GM10266 (cell line): ENCODE data around the gene PALM2AKAP2.

Experiments
- DNase-seq: peaks from one replicate; pipeline ENCODE4 v3.0.0; 2012; ENCODE audit errors: extremely low spot score
- TF ChIP-seq, protein P1 (sequence below): IDR thresholded peaks from 2 replicates; pipeline ENCODE4 v1.5.1; 2012; ENCODE audit warnings: mild to moderate bottlenecking, low read depth; ENCODE audit not compliant: control insufficient read depth, insufficient read depth; ENCODE audit errors: missing control alignments

Gene PALM2AKAP2

DNA sequence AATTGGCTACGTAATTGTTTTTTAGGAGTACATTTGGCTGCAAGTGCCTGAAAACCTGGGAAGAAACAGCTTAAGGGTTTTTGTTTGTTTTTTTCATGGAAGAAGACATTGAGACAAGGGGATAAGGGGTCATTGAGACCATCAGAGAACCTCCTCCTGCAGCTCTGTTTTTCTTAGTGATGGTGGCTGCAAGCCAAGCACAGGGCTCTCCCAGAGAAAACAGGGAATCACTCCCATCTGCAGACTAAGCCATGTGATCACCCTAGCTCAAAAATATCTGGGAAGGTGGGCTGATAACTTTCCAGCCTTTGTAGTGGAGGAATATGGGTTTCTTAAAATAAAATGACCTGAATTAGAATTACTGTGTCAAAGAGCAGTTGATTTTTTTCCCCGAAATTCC, 25.1 kb downstream of the PALM2AKAP2 start:
- TF ChIP-seq, protein P1, sequence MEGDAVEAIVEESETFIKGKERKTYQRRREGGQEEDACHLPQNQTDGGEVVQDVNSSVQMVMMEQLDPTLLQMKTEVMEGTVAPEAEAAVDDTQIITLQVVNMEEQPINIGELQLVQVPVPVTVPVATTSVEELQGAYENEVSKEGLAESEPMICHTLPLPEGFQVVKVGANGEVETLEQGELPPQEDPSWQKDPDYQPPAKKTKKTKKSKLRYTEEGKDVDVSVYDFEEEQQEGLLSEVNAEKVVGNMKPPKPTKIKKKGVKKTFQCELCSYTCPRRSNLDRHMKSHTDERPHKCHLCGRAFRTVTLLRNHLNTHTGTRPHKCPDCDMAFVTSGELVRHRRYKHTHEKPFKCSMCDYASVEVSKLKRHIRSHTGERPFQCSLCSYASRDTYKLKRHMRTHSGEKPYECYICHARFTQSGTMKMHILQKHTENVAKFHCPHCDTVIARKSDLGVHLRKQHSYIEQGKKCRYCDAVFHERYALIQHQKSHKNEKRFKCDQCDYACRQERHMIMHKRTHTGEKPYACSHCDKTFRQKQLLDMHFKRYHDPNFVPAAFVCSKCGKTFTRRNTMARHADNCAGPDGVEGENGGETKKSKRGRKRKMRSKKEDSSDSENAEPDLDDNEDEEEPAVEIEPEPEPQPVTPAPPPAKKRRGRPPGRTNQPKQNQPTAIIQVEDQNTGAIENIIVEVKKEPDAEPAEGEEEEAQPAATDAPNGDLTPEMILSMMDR: no peak
- no peak for DNase-seq

DNA sequence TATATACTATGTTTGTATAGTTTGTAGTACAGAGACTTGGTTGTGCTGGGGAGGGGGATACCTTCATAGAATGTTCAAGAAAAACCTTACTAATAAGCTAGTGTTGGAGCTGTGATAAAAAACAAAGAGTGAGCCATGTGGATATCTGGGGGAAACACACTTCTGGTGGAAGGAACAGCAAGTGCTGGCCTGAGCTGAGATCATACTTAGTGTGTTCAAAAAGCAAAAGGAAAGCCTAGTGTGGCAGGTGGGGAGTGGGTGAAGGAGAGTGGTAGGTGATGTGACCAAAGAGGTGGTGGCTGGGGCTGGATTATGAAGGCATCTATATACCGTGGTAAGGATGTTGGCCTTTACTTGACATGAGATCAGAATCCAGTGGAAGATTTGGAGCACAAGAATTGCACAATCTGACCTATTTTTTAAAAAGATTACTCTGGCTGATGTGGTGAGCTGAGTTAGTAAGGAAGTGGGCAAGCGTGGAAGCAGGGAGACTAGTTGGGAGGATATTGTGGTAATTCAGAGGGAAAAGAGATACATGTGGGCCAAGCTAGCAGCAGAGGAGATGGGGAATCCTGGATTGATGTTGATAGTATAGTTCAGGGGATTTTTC, 26.6 kb downstream of the PALM2AKAP2 start:
- no peak for DNase-seq

DNA sequence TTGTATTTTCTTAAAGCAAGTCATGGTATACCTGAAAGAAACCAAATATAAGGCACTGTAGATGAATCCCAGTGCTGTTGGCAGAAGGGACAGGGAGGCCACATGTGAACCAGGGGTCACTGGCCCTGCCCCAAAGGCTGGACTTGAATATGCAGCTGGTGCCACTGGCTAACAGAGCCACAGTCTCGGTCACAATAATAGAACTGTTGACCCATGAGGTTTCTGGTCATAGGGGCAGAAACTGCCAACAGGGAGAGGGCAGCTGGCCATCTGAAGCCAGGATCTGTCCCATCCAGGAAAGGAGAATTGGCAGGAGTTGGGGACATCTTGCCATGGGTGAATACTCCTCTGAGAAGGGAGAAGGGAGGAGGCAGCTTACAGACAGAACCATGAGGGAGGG, 31.9 kb downstream of the PALM2AKAP2 start:
- TF ChIP-seq, protein P1: no peak
- no peak for DNase-seq

More for the DNA sequence above, 26.6 kb downstream of the PALM2AKAP2 start:
- TF ChIP-seq, protein P1: no peak

DNA sequence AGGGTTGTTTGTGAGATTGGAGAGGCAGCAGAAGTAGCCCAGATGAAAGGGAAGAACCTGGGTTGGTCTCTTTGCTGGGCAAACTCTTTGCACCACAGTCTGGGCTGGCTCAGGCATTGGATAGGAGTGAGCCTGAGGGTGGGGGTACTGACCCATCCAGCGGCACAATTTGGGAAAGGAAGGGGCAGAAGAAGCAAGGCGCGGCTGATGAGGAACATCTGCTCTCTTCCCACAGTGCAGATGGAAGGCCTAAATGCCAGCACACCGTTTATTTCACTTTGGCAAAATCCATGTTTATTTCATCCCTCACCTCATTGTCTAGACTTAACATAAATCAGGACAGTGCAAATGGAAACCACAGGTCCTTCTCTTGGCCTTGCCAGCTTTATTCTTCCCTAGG, 32.3 kb downstream of the PALM2AKAP2 start:
- DNase-seq: no peak
- TF ChIP-seq, protein P1: no peak

DNA sequence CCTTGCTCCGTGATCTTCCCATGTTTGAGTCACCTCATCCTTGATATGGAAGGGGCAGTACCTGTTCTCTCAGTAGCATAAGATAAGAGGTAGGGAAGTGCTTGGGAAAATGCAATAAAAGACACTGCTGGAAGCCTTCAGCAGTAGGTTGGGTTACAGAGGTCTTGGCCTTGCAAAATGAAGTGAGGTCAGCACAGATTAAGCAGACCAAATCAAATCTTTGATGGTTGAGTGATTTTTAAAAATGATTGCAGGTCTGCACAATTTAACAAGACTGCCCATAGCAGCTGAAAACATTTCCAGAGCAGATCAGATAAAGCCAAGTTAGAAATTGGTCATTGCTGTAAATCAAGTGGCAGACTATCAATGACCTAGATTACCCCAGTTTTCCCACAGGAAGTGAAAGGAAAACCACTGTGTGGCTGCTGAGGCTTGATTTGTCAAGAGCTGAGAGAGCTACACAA, 32.9 kb downstream of the PALM2AKAP2 start:
- no peak for DNase-seq
- TF ChIP-seq, protein P1: no peak

DNA sequence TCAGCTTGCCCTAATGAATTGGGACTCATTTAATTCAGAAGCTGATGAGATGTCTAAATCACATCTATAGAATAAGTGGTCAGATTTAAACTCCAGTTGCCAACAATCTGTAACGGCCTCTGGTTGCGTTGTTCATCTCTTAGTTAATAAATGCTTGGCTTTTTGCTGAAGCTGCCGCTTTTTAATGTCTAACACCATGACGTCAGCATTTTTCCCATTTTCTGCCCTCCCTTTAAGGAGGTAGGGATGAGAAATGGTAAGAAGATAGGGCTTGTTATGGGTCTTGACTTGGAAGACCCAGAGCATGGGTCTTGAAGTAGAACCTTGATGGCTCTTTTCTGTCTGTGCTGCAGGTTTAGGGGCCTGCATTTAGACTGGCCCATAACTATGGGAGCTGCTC, 33.3 kb downstream of the PALM2AKAP2 start:
- DNase-seq: no peak

DNA sequence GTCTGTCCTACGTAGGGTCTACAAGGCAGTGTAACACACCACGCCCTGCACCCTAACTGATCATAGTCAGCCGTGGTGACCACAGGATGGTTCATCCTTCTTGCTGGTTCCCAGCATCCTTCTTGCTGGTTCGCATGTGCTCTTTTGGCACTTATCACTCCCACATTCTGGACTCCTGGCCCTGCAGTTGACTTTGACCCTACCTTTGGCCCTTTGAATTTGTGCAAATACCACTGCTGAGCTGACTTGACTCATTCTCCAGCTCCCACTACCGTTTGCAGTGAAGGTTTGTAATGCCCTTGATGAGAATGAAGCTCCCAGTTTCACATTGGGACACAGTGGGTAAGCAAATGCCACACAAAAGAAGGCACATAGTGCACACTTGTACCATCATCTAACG, 33.8 kb downstream of the PALM2AKAP2 start:
- TF ChIP-seq, protein P1: no peak
- no peak for DNase-seq

More for the DNA sequence above, 33.3 kb downstream of the PALM2AKAP2 start:
- TF ChIP-seq, protein P1: no peak
